Stimulated activated CD4-positive, alpha-beta T cell treated with anti-CD3 and anti-CD28 coated beads, Interleukin-1b, Interleukin-23, amount 100 ng/mL, for 4 hours (primary cell): ENCODE measurements around the gene OR6Y1.

Source experiments
- DNase-seq, 2 donors: peaks; one replicate each; pipeline ENCODE4 v3.0.0-alpha.2; 2020; ENCODE audit warnings: low read depth in 2 of 2

OR6Y1 gene

GRCh38 chr1:158506369-158506987 is 47.7 kb downstream of the OR6Y1 start:
- DNase-seq = peak; percentile 10 to 30

GRCh38 chr1:158496374-158496773 is 57.8 kb downstream of the OR6Y1 start:
- no peak for DNase-seq

DNA sequence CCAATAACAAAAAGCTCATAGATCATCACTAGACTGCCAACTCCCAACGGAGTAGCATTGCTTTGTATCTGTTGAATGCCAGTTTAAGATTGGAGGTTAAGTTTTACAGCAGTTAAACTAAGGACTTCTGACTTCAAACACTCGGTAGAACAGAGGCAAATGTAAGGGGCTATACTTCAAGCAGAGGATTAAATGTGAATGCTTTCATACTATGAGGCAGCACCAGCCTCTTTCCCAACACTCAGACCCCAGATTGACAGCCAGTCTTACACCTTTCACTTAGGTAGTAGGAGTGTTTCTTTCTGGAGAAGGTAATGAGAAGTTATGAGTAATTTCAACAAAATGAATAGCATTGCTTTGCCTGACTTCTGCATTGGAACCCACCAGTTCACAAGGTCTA is 59.4 kb downstream of the OR6Y1 start:
- no peak for DNase-seq
